Naive thymus-derived CD4-positive, alpha-beta T cell (primary cell): ENCODE results near the gene APBA2. TPM values are rescaled to one million over a fixed set of nuclear protein-coding genes. Genes with fewer than 3 reads are reported as not detected.

Experiments used
- ATAC-seq: fragments of 150-1000 bp; cut with Tn5 transposase; 2 replicates; pipeline ENCODE4 v1.10.0; 2021; ENCODE audit warnings: mild to moderate bottlenecking, moderate library complexity
- CTCF ChIA-PET: fragments of 350-600 bp; sonication (Branson Sonifier 250); formaldehyde crosslinking; loops from one replicate; lab custom pipeline; 2021; ENCODE audit warnings: antibody characterized with exemption; lab: Charles Lee
- POLR2A ChIA-PET: fragments of 350-600 bp; sonication (Branson Sonifier 250); formaldehyde crosslinking; loops from one replicate; lab custom pipeline; 2021; ENCODE audit warnings: antibody characterized with exemption, inconsistent platforms; lab: Charles Lee
- DNase-seq, 9 donors: peaks; one replicate each; pipeline versions ENCODE4 v3.0.0 to v3.0.0-alpha.2; 2020 to 2022; ENCODE audit warnings: mixed read lengths in 1 of 9
- H3K27ac ChIP-seq: one replicate; pipeline ENCODE4 v1.7.0; 2013; ENCODE audit warnings: mild to moderate bottlenecking, low read depth, low read length, moderate library complexity
- H3K27me3 ChIP-seq, 2 donors: one replicate each; pipeline ENCODE4 v1.7.0; 2013; ENCODE audit warnings: low read length in 2 of 2, mild to moderate bottlenecking in 2 of 2, moderate library complexity in 2 of 2; ENCODE audit not compliant: control insufficient read depth in 2 of 2, insufficient read depth in 2 of 2
- H3K36me3 ChIP-seq, 3 experiments: 1 replicate in 2 of 3; 2 replicates in 1 of 3; pipeline ENCODE4 v1.7.0; 2013; ENCODE audit warnings: low read length in 3 of 3, mild to moderate bottlenecking in 3 of 3, moderate library complexity in 1 of 3; ENCODE audit not compliant: insufficient read depth in 3 of 3, control insufficient read depth in 2 of 3
- H3K4me1 ChIP-seq, 2 donors: one replicate each; pipeline ENCODE4 v1.7.0; 2013; ENCODE audit warnings: low read length in 2 of 2, mild to moderate bottlenecking in 2 of 2, moderate library complexity in 1 of 2; ENCODE audit not compliant: control insufficient read depth in 2 of 2, insufficient read depth in 2 of 2
- H3K4me3 ChIP-seq: 2 replicates; pipeline ENCODE4 v1.7.0; 2013; ENCODE audit warnings: mild to moderate bottlenecking, low read length
- H3K9me3 ChIP-seq, 3 experiments: 1 replicate in 2 of 3; 2 replicates in 1 of 3; pipeline ENCODE4 v1.7.0; 2013; ENCODE audit warnings: low read length in 3 of 3; ENCODE audit not compliant: control insufficient read depth in 2 of 3
- H3K27ac Mint-ChIP-seq, 9 donors: one replicate each; pipeline ENCODE4 v1.8.0; 2020 to 2022; ENCODE audit warnings: mixed read lengths in 9 of 9, mild to moderate bottlenecking in 8 of 9, moderate library complexity in 5 of 9, inconsistent platforms in 2 of 9
- H3K27me3 Mint-ChIP-seq, 5 donors: one replicate each; pipeline ENCODE4 v1.8.0; 2021 to 2022; ENCODE audit warnings: mixed read lengths in 5 of 5, mild to moderate bottlenecking in 1 of 5
- H3K36me3 Mint-ChIP-seq, 5 donors: one replicate each; pipeline ENCODE4 v1.8.0; 2020 to 2022; ENCODE audit warnings: mixed read lengths in 5 of 5, mild to moderate bottlenecking in 3 of 5, inconsistent platforms in 1 of 5
- H3K4me1 Mint-ChIP-seq, 7 donors: one replicate each; pipeline ENCODE4 v1.8.0; 2020 to 2022; ENCODE audit warnings: mixed read lengths in 7 of 7, mild to moderate bottlenecking in 3 of 7, inconsistent platforms in 1 of 7
- H3K4me3 Mint-ChIP-seq, 10 donors: one replicate each; pipeline ENCODE4 v1.8.0; 2020 to 2022; ENCODE audit warnings: mild to moderate bottlenecking in 10 of 10, mixed read lengths in 10 of 10, moderate library complexity in 6 of 10, inconsistent platforms in 2 of 10
- H3K9me3 Mint-ChIP-seq, 11 donors: one replicate each; pipeline ENCODE4 v1.8.0; 2020 to 2022; ENCODE audit warnings: mixed read lengths in 11 of 11, mild to moderate bottlenecking in 4 of 11, inconsistent platforms in 1 of 11, moderate library complexity in 1 of 11
- intact Hi-C, 2 donors: fragments of 100-400 bp; cut with micrococcal nuclease; formaldehyde crosslinking; loops; one replicate each; pipeline ENCODE4 v1.15.1; 2023
- polyA plus RNA-seq, 2 donors: library from polyadenylated mRNA; unstranded; fragments of 300-500 nt; fragmentation: Illumina TruSeq; gene quantifications; one replicate each; pipeline ENCODE4 v1.2.3, GENCODE V29; 2021
- total RNA-seq, 6 experiments: library from RNA in 5 of 6; stranded (reverse) in 5 of 6; gene quantifications; 1 replicate in 5 of 6; 2 replicates in 1 of 6; pipeline ENCODE4 v1.2.3 and lab custom pipeline; 2021 to 2026

APBA2 gene
- total and polyA plus RNA-seq, 7 experiments from 2014 or later = 7.7 to 139 (median 110) TPM

- no peak for DNase-seq
- Histone ChIP-seq H3K4me1 (peaks cover 0 to 8% of the 10 kb centered on the region in 2 donors), H3K9me3 (no peaks in the 10 kb centered on the region), H3K4me3 (no peak overlapping the region), H3K27me3 (no peaks in the 10 kb centered on the region), H3K27ac (no peak overlapping the region), H3K36me3 (peaks cover 0 to 6% (median 0%) of the 10 kb centered on the region in 3 experiments)
- Mint-ChIP-seq H3K27ac (peak overlapping the region in 1 of 9 donors; percentile 12), H3K9me3 (peaks cover 0 to 1% (median 0%) of the 10 kb centered on the region in 11 donors), H3K4me3 (no peak overlapping the region), H3K4me1 (peaks cover 4 to 69% (median 60%) of the 10 kb centered on the region in 7 donors), H3K27me3 (peaks cover 0 to 12% (median 0%) of the 10 kb centered on the region in 5 donors), H3K36me3 (peaks cover 0 to 19% (median 3%) of the 10 kb centered on the region in 5 donors)
- intact Hi-C loops = loop anchor here in 1 of 2 donors (10.0 kb wide), 2 partner anchors 193 to 853 kb away; no protein-coding TSS in a partner anchor
- ChIA-PET CTCF (interaction anchor here (1.1 kb wide), 1 partner anchor 102 kb away, joined by 5 read pairs; no protein-coding TSS in a partner anchor), POLR2A (no interaction called here)
- no peak for ATAC-seq
Observed at GRCh38 chr15:28977377-28978010, 91.7 kb downstream of the APBA2 start.

DNA sequence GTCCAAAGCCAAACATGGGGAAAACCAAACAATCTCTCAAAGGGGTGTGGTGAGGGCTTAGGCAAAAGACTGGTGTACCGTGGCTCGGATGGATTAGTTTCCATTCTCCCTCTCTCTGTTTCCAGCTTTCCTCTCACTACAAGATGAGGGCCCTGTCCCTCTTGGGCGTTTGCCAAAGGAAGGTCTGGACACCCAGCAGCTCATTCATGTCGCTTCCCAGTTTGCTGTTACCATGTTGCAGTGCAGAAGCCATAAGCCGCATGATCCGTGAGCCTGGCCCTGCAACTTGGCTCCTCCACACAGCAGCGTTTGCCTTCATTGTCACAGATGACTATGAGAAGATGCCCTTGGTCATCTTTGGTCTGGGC lies 92.2 kb downstream of the APBA2 start:
- H3K27ac Mint-ChIP-seq = peak overlapping the region in 1 of 9 donors; percentile 12
- intact Hi-C loops = loop anchor here in 1 of 2 donors (10.0 kb wide), 2 partner anchors 193 to 853 kb away; no protein-coding TSS in a partner anchor
- peaks cover 0 to 19% (median 3%) of the 10 kb centered on the region in 5 donors for H3K36me3 Mint-ChIP-seq
- POLR2A ChIA-PET = no interaction called here
- CTCF ChIA-PET = interaction anchor here (1.1 kb wide), 1 partner anchor 103 kb away, joined by 5 read pairs; no protein-coding TSS in a partner anchor
- H3K4me3 Mint-ChIP-seq = no peak overlapping the region
- H3K9me3 Mint-ChIP-seq = peaks cover 0 to 1% (median 0%) of the 10 kb centered on the region in 11 donors
- Histone ChIP-seq H3K9me3 (no peaks in the 10 kb centered on the region), H3K36me3 (peaks cover 0 to 6% (median 0%) of the 10 kb centered on the region in 3 experiments), H3K27ac (no peak overlapping the region), H3K4me1 (peaks cover 0 to 8% of the 10 kb centered on the region in 2 donors), H3K27me3 (no peaks in the 10 kb centered on the region), H3K4me3 (no peak overlapping the region)
- H3K27me3 Mint-ChIP-seq = peaks cover 0 to 10% (median 0%) of the 10 kb centered on the region in 5 donors
- no peak for ATAC-seq
- peaks cover 4 to 71% (median 60%) of the 10 kb centered on the region in 7 donors for H3K4me1 Mint-ChIP-seq
- no peak for DNase-seq

DNA sequence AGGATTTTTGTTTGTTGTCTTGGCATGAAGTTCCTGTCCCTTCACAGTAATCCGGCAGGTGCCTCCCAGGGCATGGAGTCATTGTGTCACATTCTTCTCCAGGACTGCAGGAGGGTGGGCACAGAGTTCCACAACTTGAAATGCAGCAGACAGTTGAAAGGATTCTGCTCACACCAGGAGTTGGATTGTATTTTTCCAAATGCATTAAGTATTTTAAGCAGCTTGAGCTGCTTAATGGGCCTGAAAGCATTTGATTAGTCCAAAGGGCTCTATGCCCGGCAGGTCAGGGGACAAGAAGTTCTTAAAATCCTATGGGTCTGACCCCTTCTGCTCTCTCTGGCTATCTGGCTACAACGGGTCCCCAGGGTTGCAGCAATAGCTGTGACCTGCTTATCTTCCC lies 92.9 kb downstream of the APBA2 start:
- no peaks in the 10 kb centered on the region for H3K9me3 ChIP-seq
- H3K27me3 Mint-ChIP-seq = peaks cover 0 to 9% (median 0%) of the 10 kb centered on the region in 5 donors
- no peak overlapping the region for H3K4me3 Mint-ChIP-seq
- peak overlapping the region in 1 of 9 donors; percentile 30 for H3K27ac Mint-ChIP-seq
- ATAC-seq (no peak), DNase-seq (no peak)
- no peak overlapping the region for H3K27ac ChIP-seq
- POLR2A ChIA-PET = interaction anchor here (0.6 kb wide), 1 partner anchor 32 kb away, joined by 3 read pairs; no protein-coding TSS in a partner anchor
- no peak overlapping the region for H3K4me3 ChIP-seq
- H3K9me3 Mint-ChIP-seq = peaks cover 0 to 1% (median 0%) of the 10 kb centered on the region in 11 donors
- H3K36me3 ChIP-seq = peaks cover 0 to 6% (median 0%) of the 10 kb centered on the region in 3 experiments
- H3K27me3 ChIP-seq = no peaks in the 10 kb centered on the region
- intact Hi-C loops = loop anchor here in 1 of 2 donors (10.0 kb wide), 2 partner anchors 194 to 854 kb away; no protein-coding TSS in a partner anchor
- peaks cover 4 to 71% (median 58%) of the 10 kb centered on the region in 7 donors for H3K4me1 Mint-ChIP-seq
- peaks cover 0 to 7% of the 10 kb centered on the region in 2 donors for H3K4me1 ChIP-seq
- peaks cover 0 to 19% (median 3%) of the 10 kb centered on the region in 5 donors for H3K36me3 Mint-ChIP-seq
- CTCF ChIA-PET = interaction anchor here (1.1 kb wide), 1 partner anchor 103 kb away, joined by 5 read pairs; no protein-coding TSS in a partner anchor

- Histone ChIP-seq H3K27me3 (no peaks in the 10 kb centered on the region), H3K9me3 (no peaks in the 10 kb centered on the region), H3K36me3 (peaks cover 0 to 6% (median 0%) of the 10 kb centered on the region in 3 experiments), H3K4me1 (peaks cover 0 to under 1% of the 10 kb centered on the region in 2 donors), H3K4me3 (no peak overlapping the region), H3K27ac (no peak overlapping the region)
- ATAC-seq (no peak), DNase-seq (no peak)
- Mint-ChIP-seq H3K4me1 (peaks cover 0 to 65% (median 57%) of the 10 kb centered on the region in 7 donors), H3K9me3 (peaks cover 0 to 1% (median 0%) of the 10 kb centered on the region in 11 donors), H3K27me3 (peaks cover 0 to 9% (median 0%) of the 10 kb centered on the region in 5 donors), H3K4me3 (peak overlapping the region in 2 of 10 donors; percentile 42 to 65), H3K36me3 (peaks cover 0 to 19% (median 3%) of the 10 kb centered on the region in 5 donors), H3K27ac (peak overlapping the region in 1 of 9 donors; percentile 53)
- CTCF ChIA-PET = no interaction called here
- POLR2A ChIA-PET = interaction anchor here (0.6 kb wide), 1 partner anchor 32 kb away, joined by 3 read pairs; no protein-coding TSS in a partner anchor
- intact Hi-C loops = loop anchor here in 1 of 2 donors (10.0 kb wide), 2 partner anchors 195 to 855 kb away; no protein-coding TSS in a partner anchor
Observed at GRCh38 chr15:28979208-28979841, 93.6 kb downstream of the APBA2 start.

DNA sequence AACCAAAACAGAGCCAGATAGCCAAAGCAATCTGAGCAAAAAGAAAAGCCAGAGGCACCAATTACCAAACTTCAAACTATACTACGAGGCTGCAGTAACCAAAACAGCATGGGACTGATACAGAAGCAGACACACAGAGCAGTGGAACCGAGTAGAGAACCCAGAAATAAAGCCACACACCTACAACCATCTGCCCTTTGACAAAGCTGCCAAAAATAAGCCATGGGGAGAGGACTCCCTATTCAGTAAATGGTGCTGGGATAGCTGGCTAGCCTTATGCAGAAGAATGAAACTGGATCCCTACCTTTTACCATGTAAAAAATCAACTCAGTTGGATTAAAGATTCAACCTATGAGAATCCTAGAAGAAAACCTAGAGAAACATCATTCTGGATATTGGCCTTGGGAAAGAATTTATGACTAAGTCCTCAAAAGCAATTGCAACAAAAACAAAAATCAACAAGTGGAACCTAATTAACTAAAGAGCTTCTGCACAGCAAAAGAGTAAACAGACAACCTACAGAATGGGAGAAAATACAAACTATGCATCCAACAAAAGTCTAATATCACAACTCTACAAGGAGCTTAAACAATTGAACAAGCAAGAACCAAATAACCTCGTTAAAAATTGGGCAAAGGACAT lies 95.1 kb downstream of the APBA2 start:
- H3K9me3 ChIP-seq = no peaks in the 10 kb centered on the region

DNA sequence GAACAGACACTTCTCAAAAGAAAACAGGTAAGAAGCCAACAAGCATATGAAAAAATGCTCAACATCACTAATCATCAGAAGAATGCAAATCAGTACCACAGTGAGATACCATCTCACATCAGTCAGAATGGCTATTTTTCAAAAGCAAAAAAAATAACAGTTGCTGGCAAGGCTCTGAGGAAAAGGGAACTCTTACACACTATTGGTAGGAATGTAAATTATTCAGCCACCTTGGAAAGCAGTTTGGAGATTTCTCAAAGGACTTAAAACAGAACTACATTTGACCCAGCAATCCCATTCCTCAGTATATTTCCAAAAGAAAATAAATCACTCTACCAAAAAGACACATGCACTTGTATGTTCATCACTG lies 95.6 kb downstream of the APBA2 start:
- H3K4me1 Mint-ChIP-seq = peaks cover 10 to 66% (median 60%) of the 10 kb centered on the region in 7 donors
- CTCF ChIA-PET = interaction anchor here (1.0 kb wide), 1 partner anchor 107 kb away, joined by 3 read pairs; no protein-coding TSS in a partner anchor

More for the DNA sequence above, 95.1 kb downstream of the APBA2 start:
- Histone ChIP-seq H3K4me3 (no peak overlapping the region), H3K4me1 (peaks cover 0 to 11% of the 10 kb centered on the region in 2 donors), H3K27me3 (no peaks in the 10 kb centered on the region), H3K27ac (no peak overlapping the region), H3K36me3 (peaks cover 0 to 6% (median 0%) of the 10 kb centered on the region in 3 experiments)
- intact Hi-C loops = no loop called here
- peaks cover 0 to 1% (median 0%) of the 10 kb centered on the region in 11 donors for H3K9me3 Mint-ChIP-seq
- peaks cover 0 to 19% (median 3%) of the 10 kb centered on the region in 5 donors for H3K36me3 Mint-ChIP-seq
- peak overlapping the region in 2 of 9 donors; percentile 48 to 53 for H3K27ac Mint-ChIP-seq
- H3K4me3 Mint-ChIP-seq = peak overlapping the region in 1 of 10 donors; percentile 56
- peaks cover 0 to 6% (median 0%) of the 10 kb centered on the region in 5 donors for H3K27me3 Mint-ChIP-seq
- H3K4me1 Mint-ChIP-seq = peaks cover 7 to 66% (median 58%) of the 10 kb centered on the region in 7 donors
- CTCF ChIA-PET = interaction anchor here (1.0 kb wide), 1 partner anchor 107 kb away, joined by 3 read pairs; no protein-coding TSS in a partner anchor
- no peak for DNase-seq
- POLR2A ChIA-PET = no interaction called here
- no peak for ATAC-seq

More for the DNA sequence above, 95.6 kb downstream of the APBA2 start:
- POLR2A ChIA-PET = no interaction called here
- H3K27me3 ChIP-seq = no peaks in the 10 kb centered on the region
- no peaks in the 10 kb centered on the region for H3K9me3 ChIP-seq
- H3K36me3 Mint-ChIP-seq = peaks cover 0 to 19% (median 3%) of the 10 kb centered on the region in 5 donors
- peaks cover 0 to 6% (median 0%) of the 10 kb centered on the region in 5 donors for H3K27me3 Mint-ChIP-seq
- H3K27ac ChIP-seq = no peak overlapping the region
- H3K4me3 Mint-ChIP-seq = no peak overlapping the region
- H3K27ac Mint-ChIP-seq = peak overlapping the region in 2 of 9 donors; percentile 48 to 53
- H3K36me3 ChIP-seq = peaks cover 0 to 6% (median 0%) of the 10 kb centered on the region in 3 experiments
- no peak overlapping the region for H3K4me3 ChIP-seq
- intact Hi-C loops = no loop called here
- ATAC-seq (no peak), DNase-seq (no peak)
- H3K4me1 ChIP-seq = peaks cover 0 to 15% of the 10 kb centered on the region in 2 donors
- H3K9me3 Mint-ChIP-seq = peaks cover 0 to 2% (median 0%) of the 10 kb centered on the region in 11 donors
